Fibroblast of skin of scalp (primary cell): Measurements from ENCODE around the gene VPS11.

Source experiments
- DNase-seq: peaks from one replicate; pipeline ENCODE4 v3.0.0-alpha.2; 2013

Gene VPS11

GRCh38 chr11:119125821-119126220, 58.2 kb downstream of the VPS11 start:
- no peak for DNase-seq

- DNase-seq: no peak
Measured at GRCh38 chr11:119126675-119127268, 59.2 kb downstream of the VPS11 start.

- no peak for DNase-seq
Measured at GRCh38 chr11:119130662-119131061, 63.0 kb downstream of the VPS11 start.
